Epidermal melanocyte (primary cell): ENCODE results near the gene ABCA13.

Experiments
- DNase-seq: peaks from one replicate; pipeline ENCODE4 v3.0.0; 2011; ENCODE audit warnings: low spot score; ENCODE audit not compliant: insufficient read length

Gene ABCA13

DNA sequence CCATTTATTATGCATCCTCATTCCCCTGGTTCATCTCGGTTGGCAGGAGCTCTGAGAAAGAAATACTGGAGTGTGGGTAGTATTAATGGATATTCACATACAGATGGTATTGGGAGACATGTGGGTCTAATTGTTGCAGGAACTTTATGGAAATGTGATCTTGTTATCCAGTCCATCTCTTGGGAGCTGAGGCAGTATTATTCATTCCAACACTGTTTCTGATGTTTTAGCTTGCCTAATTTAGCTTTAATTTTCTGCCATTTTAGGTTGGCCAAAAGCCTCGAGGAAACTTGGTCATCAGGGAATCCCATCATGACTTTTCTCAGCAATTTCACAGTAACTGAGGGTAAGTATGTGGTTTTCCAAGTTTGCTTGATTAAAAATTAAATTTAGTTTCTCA is 125.7 kb downstream of the ABCA13 start:
- DNase-seq, result no peak

DNA sequence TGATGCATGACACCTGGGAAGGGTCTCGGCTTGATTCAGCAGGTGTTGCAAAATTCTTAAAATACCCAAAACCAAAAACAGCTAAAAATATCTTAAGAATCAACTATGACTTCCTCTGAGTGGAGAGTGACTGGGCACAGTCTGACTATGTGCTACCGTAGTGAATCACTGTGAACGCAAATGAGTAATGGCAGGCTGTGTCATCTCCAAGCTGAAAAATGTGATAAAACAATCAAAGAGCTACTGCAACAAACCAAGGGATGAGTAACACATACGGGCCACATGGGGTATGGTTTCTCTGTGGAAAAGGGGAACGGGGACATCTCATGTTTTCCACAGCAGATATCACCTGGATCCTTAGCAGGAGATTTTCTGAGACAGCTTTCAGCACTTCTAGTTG is 127.5 kb downstream of the ABCA13 start:
- no peak for DNase-seq

DNA sequence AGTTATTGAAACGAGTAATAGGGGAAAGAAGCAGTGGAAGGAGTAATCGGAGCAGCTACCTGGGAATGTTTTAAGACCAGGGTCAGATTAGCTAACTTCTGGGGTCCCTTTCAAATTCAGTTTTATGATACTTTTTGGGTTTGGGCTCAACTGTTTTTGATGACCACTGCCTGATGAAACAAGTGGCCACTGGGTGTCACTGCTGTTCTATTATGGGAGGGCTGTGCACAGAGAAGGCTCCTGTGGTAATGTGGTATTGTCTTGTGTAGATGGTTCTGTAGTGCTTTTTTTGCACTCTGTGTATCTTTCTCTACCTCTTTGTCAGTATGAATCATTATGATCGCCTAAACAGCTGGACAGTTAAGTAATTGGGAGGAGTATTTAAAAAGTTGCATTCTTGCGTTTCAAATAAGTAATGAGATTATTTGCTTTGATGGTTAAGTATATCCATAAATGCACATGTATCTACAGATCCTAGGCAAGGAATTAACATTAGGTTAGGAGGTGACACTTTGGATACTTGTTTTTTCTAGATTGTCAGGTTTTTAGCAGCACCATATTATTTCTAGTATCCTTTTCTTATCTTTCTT is 128.4 kb downstream of the ABCA13 start:
- peak; percentile 65 for DNase-seq

DNA sequence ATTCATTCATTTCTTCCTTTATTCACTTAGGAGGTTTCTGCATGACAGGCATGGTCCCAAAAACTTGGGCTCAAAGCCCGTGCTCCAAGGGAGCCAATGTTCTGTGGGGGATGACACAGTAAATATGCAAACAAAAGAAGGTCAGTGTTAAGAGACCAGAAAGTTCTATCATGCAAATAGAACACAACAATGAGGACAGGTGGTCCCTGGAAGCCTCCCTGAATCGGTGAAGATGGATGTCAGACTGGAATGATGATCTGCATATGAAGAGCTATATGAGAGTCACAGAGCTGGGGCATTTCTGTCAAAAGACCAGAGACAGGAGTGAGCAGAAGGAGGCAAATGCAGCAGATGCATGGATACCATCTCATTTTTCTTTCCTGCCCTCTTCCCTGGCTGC is 129.0 kb downstream of the ABCA13 start:
- DNase-seq, result no peak

DNA sequence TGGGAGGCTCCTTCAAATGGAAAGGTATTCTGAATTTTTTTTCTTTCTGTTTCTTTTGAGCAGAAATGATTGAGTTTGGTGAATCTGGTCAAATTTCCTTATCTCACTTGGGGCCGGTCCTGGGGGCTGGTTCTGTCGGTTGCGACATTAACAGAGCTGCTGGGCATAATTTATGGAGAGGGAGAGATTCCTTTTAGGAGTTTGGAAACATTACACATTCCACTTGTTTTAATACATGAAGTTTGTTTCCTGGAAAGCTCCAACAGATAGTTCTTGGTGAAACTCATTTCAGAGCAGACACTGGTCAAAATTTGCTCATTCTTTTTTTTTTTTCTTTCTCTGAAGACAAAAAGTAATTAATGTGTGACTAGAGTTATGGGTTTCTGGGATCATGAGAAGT is 129.9 kb downstream of the ABCA13 start:
- DNase-seq, result no peak

DNA sequence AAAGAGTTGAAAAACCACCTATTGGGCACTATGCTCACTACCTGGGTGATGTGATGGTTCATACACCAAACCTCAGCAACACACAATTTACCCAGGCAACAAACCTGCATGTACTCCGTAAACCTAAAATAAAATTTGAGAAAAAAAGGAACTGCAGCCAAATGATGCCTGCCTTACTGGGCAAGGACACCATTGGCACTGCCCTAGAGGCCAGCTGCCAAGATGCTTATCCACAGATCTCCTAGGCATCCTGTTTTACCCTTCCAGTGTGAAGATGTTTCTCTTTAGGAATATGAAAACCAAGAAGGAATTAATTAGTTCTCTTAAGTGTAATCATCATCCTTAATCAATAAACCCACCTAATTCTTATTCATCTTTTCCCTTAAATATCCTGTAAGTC is 133.4 kb downstream of the ABCA13 start:
- DNase-seq, result no peak

DNA sequence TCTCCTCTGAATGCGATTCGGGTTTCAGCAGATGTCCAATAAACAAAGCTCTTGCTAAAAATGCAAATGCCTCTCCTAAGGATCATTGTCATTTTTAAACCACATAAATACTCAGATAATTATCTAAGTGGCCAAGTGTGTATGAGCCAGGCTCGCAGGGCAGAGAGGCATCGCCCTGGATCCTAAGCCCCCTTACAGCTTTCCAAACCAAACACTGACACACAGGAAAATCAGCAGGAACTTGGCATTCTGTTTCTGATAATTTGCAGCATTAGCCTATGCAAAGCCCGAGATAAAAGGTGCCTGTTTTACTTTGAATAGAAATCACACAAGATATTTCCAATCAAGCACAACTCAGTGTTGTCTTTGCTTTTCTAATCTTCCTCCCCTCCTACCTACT is 134.4 kb downstream of the ABCA13 start:
- DNase-seq, result no peak

DNA sequence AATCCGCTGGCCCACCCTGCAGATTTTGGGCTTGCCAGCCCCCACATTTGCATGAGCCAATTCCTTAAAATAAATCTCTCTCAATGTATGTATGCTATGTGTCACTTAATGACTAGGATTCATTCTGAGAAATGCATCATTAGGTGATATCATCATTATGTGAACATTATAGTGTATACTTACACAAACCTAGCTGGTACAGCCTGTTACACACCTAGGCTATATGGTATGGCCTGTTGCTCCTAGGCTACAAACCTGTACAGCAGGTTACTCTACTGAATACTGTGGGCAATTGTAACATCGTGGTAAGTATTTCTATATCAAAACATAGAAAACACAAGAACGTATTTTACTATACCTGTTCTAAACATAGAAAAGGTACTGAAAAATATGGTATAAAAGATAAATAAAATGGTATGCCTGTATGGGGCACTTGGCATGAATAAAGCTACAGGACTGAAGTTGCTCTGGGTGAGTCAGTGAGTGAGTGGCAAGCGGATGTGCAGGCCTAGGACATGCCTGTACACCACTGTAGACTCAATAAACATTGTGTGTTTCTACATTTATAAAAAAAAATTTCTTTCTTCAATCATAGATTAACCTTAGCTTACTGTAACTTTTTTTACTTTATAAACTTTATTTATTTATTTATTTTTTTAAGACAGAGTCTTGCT is 135.9 kb downstream of the ABCA13 start:
- DNase-seq, result no peak

DNA sequence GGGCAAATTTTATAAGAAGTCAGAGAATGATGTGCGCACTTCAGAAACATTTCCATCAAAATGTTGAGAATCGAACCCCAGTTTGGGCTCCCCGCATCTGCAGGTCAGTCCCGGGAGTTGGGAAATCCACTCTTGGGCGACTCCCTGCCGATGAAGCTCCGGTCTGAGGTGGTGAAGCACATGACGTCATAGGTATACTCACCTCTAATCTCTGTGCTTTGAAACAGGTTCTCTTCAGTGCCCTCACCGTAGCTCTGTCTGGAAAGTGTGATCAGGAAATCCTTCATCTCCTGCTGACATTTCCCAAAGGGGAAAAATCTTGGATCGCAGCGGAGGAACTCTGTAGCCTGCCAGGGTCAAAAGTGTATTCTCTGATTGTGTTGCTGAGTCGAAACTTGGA is 138.5 kb downstream of the ABCA13 start:
- no peak for DNase-seq

DNA sequence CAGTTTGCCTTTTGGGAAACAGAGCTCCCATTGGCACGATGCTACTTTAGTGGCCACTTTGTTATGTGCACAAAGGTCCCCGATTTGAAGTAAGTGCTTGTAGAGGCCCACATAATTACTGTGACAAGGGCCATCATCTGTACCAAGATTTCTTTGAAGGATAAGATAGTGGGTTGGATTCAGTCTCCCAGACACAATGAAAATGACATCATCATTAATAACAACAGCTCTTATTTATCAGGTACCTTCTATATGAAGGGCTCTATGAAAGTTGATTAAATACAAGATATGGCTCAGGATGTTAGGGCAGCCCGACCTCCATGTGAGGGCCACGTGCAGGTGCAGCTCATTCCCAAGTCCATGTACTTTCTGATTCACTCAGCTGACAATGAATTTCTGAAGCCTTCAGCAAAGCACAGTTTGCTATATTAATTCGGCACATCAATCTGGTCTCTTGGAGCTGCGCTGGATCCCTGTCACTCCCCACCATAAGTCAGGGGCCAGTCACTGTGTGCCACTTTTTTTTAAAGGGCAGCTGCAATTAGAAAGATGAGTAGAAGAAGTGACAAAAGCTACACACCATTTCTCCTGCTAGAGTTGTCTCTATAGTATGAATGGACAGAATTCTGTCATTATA is 140.3 kb downstream of the ABCA13 start:
- no peak for DNase-seq

DNA sequence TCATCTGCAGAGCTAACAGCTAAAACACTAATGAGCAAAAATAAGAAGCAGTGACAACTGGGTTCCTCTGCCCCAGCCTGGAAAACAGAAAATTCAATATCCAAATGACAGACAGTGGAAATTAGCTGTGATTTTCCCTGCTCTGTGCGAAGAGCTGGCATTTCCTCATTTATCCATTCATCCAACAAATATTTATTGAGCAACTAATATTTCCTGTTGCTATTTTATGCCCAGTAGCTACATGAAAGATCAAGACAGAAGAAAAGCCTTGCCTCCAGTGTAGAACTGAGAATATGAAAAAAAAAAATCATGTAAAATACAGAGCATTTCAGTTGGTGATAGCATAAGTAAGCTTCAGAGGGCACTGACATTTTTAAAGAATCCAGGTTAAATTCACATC is 140.9 kb downstream of the ABCA13 start:
- DNase-seq, result no peak

DNA sequence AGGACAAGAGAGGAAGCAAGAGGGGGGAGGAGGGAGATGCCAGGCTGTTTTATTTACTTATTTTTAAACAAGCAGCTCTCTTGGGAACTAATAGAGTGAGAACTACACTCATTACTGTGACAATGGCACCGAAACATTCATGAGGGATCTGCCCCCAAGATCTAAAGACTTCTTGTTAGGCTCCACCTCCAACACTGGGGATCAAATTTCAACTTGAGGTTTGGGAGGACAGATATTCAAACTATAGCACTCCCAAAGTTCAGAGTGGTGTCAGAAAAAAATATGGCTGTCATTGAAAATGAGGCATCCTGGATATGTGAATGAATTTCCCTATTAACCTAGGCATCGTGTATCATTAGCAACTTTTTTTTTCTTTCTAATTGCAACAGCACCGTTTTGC is 145.5 kb downstream of the ABCA13 start:
- DNase-seq, result no peak

DNA sequence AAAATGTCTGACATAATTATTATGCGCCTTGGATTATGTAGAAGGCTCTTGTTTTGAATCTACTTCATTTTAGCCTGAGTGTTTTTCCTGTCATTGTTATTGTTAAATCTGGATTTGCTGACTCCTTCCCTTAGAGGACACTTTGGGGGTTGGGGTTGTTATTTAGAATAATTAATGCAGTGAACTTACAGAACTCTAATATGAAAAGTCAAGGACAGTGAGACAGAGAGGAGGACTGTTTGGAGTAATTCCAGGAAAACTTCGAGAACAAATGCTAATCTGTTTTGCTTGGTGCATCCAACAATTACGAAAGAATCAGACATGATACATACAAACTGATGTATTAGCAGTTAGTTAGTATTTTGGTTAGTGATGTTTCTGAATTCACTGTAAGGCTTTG is 146.1 kb downstream of the ABCA13 start:
- DNase-seq, result no peak

DNA sequence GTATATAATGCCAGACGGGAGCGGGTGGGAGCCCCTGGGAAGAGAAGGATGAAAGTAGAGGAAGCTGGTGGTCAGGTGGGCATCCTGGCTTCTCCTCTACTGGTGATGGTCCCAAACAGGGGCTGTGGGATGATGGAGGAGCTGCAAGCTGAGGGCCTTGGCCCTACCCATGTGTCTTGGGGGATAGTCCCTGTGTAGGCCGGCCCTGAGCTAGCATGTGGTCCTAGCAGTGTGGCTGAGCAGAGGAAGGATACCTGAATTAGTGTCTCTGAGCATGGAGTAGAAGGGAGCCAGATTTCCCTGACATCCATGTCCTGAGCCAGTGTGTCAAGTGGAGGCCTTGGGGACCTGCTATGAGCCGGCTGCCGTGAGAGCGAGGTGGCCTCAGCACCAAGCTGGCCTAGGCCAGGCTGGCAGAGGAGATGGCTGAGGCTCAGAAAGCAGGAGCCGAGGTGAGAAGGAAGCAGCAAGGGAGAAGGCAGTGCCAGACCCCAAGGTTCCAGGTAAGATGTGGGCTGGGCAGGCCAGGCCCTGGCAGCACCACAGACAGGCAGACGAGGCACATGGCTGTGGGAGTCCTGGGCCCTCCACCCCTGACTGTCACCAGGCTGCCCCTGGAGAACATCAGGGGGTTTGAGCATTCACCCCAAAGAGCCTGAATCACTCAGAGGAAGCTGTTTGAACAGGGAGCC is 150.2 kb downstream of the ABCA13 start:
- no peak for DNase-seq

DNA sequence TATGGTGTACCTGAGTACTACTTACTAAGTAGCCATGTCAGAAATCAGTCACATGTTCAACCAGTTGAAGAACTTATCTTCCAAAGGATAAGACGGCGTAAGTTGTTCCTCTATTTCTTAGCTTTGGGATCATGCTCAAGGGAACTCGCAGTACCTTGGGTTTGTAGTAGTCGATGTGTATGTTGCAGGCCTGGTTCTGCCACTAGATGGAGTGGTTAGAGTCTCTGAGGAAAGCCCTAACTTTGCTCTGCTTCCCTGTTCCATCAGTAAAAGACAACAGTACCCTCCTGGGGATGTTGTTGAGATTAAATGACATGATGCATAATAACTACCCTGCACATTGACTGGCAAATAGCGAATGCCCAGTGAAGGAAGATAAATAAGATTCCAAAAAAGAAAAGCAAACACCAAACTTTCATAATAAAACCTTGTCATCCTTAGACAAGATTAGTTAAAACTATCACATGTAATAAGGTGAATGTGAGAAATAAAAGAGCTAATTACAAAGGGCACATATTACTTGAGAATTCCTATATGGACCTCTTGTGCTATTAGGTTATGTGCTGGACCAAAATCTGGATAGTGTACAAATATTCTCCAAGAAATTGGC is 165.9 kb downstream of the ABCA13 start:
- no peak for DNase-seq

DNA sequence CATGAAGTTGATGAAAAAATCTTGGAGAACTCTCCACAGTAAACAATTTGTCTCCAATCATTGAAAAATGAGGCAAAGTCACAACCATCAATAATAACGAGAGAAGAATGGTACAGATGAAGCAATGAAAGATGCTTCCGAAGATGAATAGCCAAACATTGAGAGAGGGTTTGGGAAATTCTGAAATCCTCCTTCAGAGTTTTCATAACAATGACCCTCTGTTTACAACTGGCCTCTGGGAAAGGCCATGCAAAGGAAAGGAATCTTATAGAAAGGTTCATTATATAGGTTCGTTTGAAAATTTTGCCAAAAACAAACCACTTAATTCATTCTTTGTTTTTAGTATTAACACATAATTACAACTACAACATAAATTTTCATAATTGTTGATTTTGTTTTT is 166.5 kb downstream of the ABCA13 start:
- no peak for DNase-seq

DNA sequence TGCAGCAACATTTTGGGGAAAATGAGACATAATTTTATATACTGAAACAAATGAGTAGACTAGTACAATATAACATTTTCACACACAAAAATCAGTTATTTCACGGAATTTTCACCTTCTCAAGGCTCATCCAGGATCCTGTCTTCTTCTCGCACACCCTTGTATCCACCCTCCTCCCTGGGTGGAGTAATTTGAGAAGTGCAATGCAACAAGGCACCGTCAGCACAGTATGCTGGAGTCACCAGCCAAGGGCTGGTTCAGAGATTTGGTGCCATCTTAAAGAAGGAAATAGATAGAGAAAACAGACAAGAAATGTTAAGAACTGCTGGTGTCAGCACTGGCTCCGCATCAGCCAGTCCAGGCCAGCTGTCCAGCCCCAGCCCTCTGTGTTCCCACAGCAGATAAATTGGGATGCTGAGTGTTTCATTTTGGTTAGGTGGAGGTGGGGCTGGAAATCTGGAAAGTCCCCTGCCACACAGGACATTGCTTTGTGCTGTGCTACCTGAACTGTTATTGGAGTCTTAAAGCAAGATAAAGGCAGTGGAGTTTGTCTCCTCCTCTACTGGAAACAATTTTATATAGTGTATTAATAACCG is 176.1 kb downstream of the ABCA13 start:
- DNase-seq, result no peak

DNA sequence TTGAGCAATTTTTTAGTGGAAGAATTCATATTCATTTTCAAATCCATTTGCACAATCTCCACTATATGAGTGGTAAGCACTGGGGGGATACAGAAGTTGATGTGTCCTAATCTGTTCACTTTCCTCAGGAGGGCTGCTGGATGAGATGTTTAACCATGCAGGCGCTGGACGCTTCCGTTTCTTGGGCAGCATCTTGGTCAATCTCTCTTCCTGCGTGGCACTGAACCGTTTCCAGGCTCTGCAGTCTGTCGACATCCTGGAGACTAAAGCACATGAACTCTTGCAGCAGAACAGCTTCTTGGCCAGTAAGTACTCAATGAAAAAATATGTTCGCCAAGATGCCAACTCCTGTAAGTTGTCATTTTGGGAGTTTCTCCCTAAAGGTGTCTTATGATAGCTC is 179.3 kb downstream of the ABCA13 start:
- DNase-seq, result no peak

DNA sequence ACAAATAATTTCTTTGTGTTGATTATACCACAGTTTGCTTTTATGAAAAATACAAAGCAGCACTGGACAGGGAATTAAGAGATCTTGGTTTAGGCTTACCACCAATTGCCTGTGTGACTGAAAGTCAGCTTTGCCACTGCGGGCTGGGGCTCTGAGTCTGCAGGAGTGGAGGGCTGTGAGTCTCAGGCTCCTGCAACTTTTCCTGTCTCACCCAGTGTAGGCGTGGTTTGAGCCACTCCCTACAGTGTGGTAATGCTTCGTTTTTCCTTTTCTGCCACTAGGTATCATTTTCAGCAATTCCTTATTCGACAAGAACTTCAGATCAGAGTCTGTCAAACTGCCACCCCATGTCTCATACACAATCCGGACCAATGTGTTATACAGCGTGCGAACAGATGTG is 180.6 kb downstream of the ABCA13 start:
- DNase-seq, result no peak

DNA sequence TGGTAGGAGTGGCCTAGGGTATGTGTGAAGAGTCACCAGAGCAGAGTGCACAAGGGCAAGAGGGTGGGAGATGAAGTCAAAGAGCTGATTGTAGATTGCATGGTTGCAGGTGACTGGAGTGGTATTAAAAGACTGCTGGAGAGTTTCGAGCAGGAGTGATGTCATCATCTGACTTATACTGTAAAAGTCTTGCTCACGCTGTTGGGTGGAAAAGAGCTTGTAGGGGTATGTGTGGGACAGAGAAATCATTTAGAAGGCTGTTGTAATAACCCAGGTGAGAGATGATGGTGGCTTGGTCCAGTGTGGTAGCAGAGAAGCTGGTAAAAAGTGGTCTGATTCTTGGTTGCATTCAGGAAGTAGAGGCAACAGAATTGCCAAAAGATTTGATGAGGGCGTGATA is 184.1 kb downstream of the ABCA13 start:
- no peak for DNase-seq

DNA sequence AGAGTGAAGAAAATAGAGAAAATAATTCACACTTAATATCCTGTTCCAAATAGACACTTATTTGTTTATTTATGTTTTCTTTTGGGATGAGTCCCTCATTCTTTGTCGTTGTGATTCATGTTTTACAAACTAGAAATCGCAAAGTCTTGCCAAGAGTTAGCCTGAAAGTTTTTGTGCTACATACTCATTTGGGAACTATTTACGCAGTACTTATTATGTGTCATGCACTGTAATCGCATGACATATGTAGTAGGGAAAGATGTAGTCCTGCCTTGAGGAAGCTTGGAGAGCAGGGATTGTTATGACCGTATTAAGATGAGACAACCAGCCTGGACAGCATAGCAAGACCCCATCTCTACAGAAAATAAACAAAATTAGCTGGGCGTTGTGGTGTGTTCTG is 189.3 kb downstream of the ABCA13 start:
- DNase-seq, result no peak

DNA sequence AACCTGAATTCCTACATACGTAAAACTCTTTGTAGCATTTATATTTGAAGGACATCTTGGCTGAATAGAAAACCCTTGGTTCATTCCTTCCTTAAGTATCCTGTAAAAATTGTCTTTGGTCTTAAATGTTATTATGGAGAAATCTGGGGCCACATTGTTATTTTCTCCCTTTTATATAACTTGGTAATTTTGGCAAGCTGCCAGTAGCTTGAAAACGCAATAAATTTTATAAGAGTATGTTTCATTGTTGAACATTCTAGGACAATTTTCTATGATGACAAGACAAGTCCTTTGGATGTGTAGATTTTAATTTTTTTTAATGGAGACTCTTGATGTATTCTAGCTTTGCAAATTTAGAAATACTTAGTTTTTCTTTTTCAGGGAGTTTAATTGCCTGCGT is 191.9 kb downstream of the ABCA13 start:
- DNase-seq, result no peak
